GM12878 (cell line): ENCODE data around the gene IFT88. TPM values are rescaled to one million over a fixed set of nuclear protein-coding genes. Genes with fewer than 3 reads are reported as not detected.

Experiments
- ATAC-seq: fragments of 200-7000 bp; cut with Tn5 transposase; 3 replicates; pipeline ENCODE4 v1.9.1; 2020; ENCODE audit warnings: mild to moderate bottlenecking, moderate library complexity
- BruUV-seq: library from RNA; stranded (reverse); fragments of 400-500 nt; replicated peaks from 2 replicates; lab custom pipeline; 2021; lab: Mats Ljungman, UMichigan
- CTCF ChIA-PET: fragments of 300-600 bp; sonication (Branson Sonifier 250); formaldehyde crosslinking; extraction: SDS; loops from one replicate; lab custom pipeline; 2021; ENCODE audit warnings: inconsistent platforms; lab: Yijun Ruan, JAX
- POLR2A ChIA-PET: fragments of 350-600 bp; formaldehyde crosslinking; extraction: SDS; loops from one replicate; lab custom pipeline; 2021; ENCODE audit warnings: inconsistent platforms; lab: Charles Lee
- RAD21 ChIA-PET: fragments of 300-600 bp; sonication (Branson Sonifier 250); formaldehyde crosslinking; loops from one replicate; lab custom pipeline; 2023; ENCODE audit warnings: antibody characterized with exemption; ENCODE audit not compliant: unreplicated experiment; lab: Charles Lee
- SMC1A ChIA-PET: fragments of 300-600 bp; sonication (Branson Sonifier 250); formaldehyde crosslinking; loops from one replicate; lab custom pipeline; 2023; ENCODE audit not compliant: unreplicated experiment, uncharacterized antibody; lab: Charles Lee
- DNase-seq: peaks from one replicate; pipeline ENCODE4 v3.0.0-alpha.2; 2011; ENCODE audit warnings: low read depth, low spot score
- FAIRE-seq: peaks from 3 replicates; lab custom pipeline; 2011; peaks lifted over from hg19 to GRCh38; lab: Jason Lieb, UNC
- H2AFZ ChIP-seq: 2 replicates; pipeline ENCODE4 v1.6.0; 2011; ENCODE audit warnings: low read depth, low read length, control low read depth; ENCODE audit not compliant: control insufficient read depth
- H3K27ac ChIP-seq: 2 replicates; pipeline ENCODE4 v1.5.1; 2011; ENCODE audit warnings: control low read depth; ENCODE audit not compliant: control insufficient read depth, insufficient read depth
- H3K27me3 ChIP-seq, 2 experiments: replicated peaks in 1 of 2; 2 replicates each; pipeline versions ENCODE4 v1.6.0 to v1.6.1; 2011; ENCODE audit warnings: low read length in 1 of 2; ENCODE audit not compliant: control insufficient read depth in 2 of 2, insufficient read depth in 2 of 2
- H3K36me3 ChIP-seq, 2 experiments: 2 replicates each; pipeline ENCODE4 v1.5.1; 2011; ENCODE audit warnings: low read length in 1 of 2; ENCODE audit not compliant: control insufficient read depth in 2 of 2, insufficient read depth in 2 of 2
- H3K4me1 ChIP-seq: 2 replicates; pipeline ENCODE4 v1.6.1; 2011; ENCODE audit warnings: mild to moderate bottlenecking, low read length, moderate library complexity, mixed read lengths; ENCODE audit not compliant: control insufficient read depth, insufficient read depth
- H3K4me2 ChIP-seq: 2 replicates; pipeline ENCODE4 v1.6.0; 2011; ENCODE audit warnings: control low read depth; ENCODE audit not compliant: control insufficient read depth, insufficient read depth
- H3K4me3 ChIP-seq: fragments of 200-600 bp; sonication (generic); 2 replicates; pipeline ENCODE4 v1.5.1; 2016
- H3K79me2 ChIP-seq: 2 replicates; pipeline ENCODE4 v1.6.0; 2011; ENCODE audit warnings: low read length; ENCODE audit not compliant: control insufficient read depth, insufficient read depth
- H3K9ac ChIP-seq: 2 replicates; pipeline ENCODE4 v1.8.0; 2011; ENCODE audit warnings: low read length, control low read depth, mixed read lengths; ENCODE audit not compliant: control insufficient read depth, insufficient read depth
- H3K9me3 ChIP-seq: replicated peaks from 3 replicates; pipeline ENCODE4 v1.5.1; 2011; ENCODE audit warnings: mild to moderate bottlenecking, low read length; ENCODE audit not compliant: control insufficient read depth, insufficient read depth
- H4K20me1 ChIP-seq: 2 replicates; pipeline ENCODE4 v1.6.0; 2011; ENCODE audit not compliant: control insufficient read depth, insufficient read depth
- BACH1 ChIP-seq: fragments of 450-650 bp; IDR thresholded peaks from 2 replicates; pipeline ENCODE4 v1.6.1; 2017; ENCODE audit warnings: mild to moderate bottlenecking, borderline replicate concordance
- BHLHE40 ChIP-seq, 2 experiments: fragments of 450-650 bp in 1 of 2; IDR thresholded peaks; 2 replicates each; pipeline ENCODE4 v1.6.1; 2011 to 2017; ENCODE audit warnings: low read depth in 2 of 2, borderline replicate concordance in 1 of 2, improper control_type of control experiment in 1 of 2, low read length in 1 of 2, mild to moderate bottlenecking in 1 of 2
- ETV6 ChIP-seq, 2 experiments: fragments of 450-650 bp in 1 of 2; IDR thresholded peaks in 1 of 2; conservative IDR thresholded peaks in 1 of 2; 2 replicates each; pipeline ENCODE4 v1.6.1; 2014; ENCODE audit warnings: antibody characterized with exemption in 1 of 2, borderline replicate concordance in 1 of 2, low read depth in 1 of 2, mild to moderate bottlenecking in 1 of 2, moderate library complexity in 1 of 2
- EZH2 ChIP-seq: IDR thresholded peaks from 2 replicates; pipeline ENCODE4 v1.6.1; 2012; ENCODE audit warnings: low read depth, mild to moderate bottlenecking, control low read depth, inconsistent platforms, low read length, borderline replicate concordance; ENCODE audit not compliant: control insufficient read depth
- GABPA ChIP-seq: IDR thresholded peaks from 2 replicates; pipeline ENCODE4 v1.6.1; 2014; ENCODE audit warnings: antibody characterized with exemption, low read depth, mild to moderate bottlenecking, inconsistent platforms
- IKZF1 ChIP-seq: fragments of 450-650 bp; conservative IDR thresholded peaks from 2 replicates; pipeline ENCODE4 v1.6.1; 2017; ENCODE audit warnings: antibody characterized with exemption, mild to moderate bottlenecking
- JUND ChIP-seq: IDR thresholded peaks from 2 replicates; pipeline ENCODE4 v1.6.1; 2012; ENCODE audit warnings: low read depth, mild to moderate bottlenecking, low read length, improper control_type of control experiment, moderate library complexity
- MYB ChIP-seq: fragments of 150-350 bp; IDR thresholded peaks from 2 replicates; pipeline ENCODE4 v1.6.1; 2014; ENCODE audit warnings: mild to moderate bottlenecking, low read depth, low read length, borderline replicate concordance
- NR2C1 ChIP-seq: fragments of 450-650 bp; IDR thresholded peaks from 2 replicates; pipeline ENCODE4 v1.6.1; 2017; ENCODE audit warnings: antibody characterized with exemption, mild to moderate bottlenecking, moderate library complexity
- NRF1 ChIP-seq: conservative IDR thresholded peaks from 2 replicates; pipeline ENCODE4 v1.6.1; 2011; ENCODE audit warnings: mild to moderate bottlenecking, low read depth, low read length, improper control_type of control experiment
- PAX5 ChIP-seq: IDR thresholded peaks from 2 replicates; pipeline ENCODE4 v1.6.1; 2011; ENCODE audit warnings: low read depth, low read length, borderline replicate concordance
- PBX3 ChIP-seq: IDR thresholded peaks from 2 replicates; pipeline ENCODE4 v1.6.1; 2011; ENCODE audit warnings: mild to moderate bottlenecking, low read depth, low read length, moderate library complexity; ENCODE audit not compliant: insufficient replicate concordance
- PML ChIP-seq: IDR thresholded peaks from 2 replicates; pipeline ENCODE4 v1.6.1; 2012; ENCODE audit warnings: low read length, inconsistent platforms
- TCF12 ChIP-seq: IDR thresholded peaks from 2 replicates; pipeline ENCODE4 v1.6.1; 2011; ENCODE audit warnings: low read depth, mild to moderate bottlenecking, low read length
- ZSCAN29 ChIP-seq: fragments of 450-650 bp; IDR thresholded peaks from 2 replicates; pipeline ENCODE4 v1.6.1; 2017; ENCODE audit warnings: mild to moderate bottlenecking, moderate library complexity
- WGBS: methylation state at CpG from one replicate; pipeline ENCODE4 v1.1.6; 2016; ENCODE audit warnings: low lambda C conversion rate; ENCODE audit not compliant: insufficient replicate concordance, insufficient coverage; ENCODE audit errors: missing lambda C conversion rate; 5-methylcytosine and 5-hydroxymethylcytosine counted together
- in situ Hi-C: fragments of 300-500 bp; cut with MboI; formaldehyde crosslinking; loops from 9 replicates; pipeline ENCODE4 v1.14.3; 2018; ENCODE audit warnings: mixed read lengths
- intact Hi-C: fragments of 100-400 bp; cut with micrococcal nuclease; formaldehyde crosslinking; loops from one replicate; pipeline ENCODE4 v1.14.2; 2022; ENCODE audit not compliant: unreplicated experiment
- polyA plus RNA-seq, 11 experiments: library from polyadenylated mRNA; depleted of rRNA in 4 of 11; unstranded in 6 of 11; stranded (reverse) in 5 of 11; fragments of >200 nt; fragmentation: Nextera tagmentation in 4 of 11; fragmentation: Illumina TruSeq in 1 of 11; extraction: Ambion mirVana in 4 of 11; extraction: Trizol in 1 of 11; gene quantifications; 1 replicate in 1 of 11; 2 replicates in 10 of 11; pipeline versions ENCODE4 v1.2.1 to v1.2.3, GENCODE V29; 2011 to 2016; ENCODE audit warnings: inconsistent platforms in 2 of 11, missing spikeins in 2 of 11, low read depth in 1 of 11
- total RNA-seq, 4 experiments: library from RNA; depleted of rRNA in 3 of 4; stranded (reverse); fragments of >200 nt in 3 of 4; fragmentation: Illumina TruSeq in 1 of 4; extraction: Trizol in 1 of 4; gene quantifications; 2 replicates each; pipeline versions ENCODE4 v1.2.1 to v1.2.3, GENCODE V29; 2013 to 2021
- TF ChIP-seq, protein P1 (sequence below): IDR thresholded peaks from 2 replicates; pipeline ENCODE4 v1.6.1; 2012; ENCODE audit warnings: improper control_type of control experiment, low read depth, low read length; ENCODE audit not compliant: insufficient replicate concordance
- TF ChIP-seq, protein P2 (sequence below): fragments of 450-650 bp; IDR thresholded peaks from 2 replicates; pipeline ENCODE4 v1.6.1; 2017; ENCODE audit warnings: mild to moderate bottlenecking

IFT88 gene
- total and polyA plus RNA-seq, 10 of the 15 experiments (the other 5 are each of a cell fraction or from before 2014, with no cell fraction given) = 2.9 to 5.6 (median 4.1) TPM

DNA sequence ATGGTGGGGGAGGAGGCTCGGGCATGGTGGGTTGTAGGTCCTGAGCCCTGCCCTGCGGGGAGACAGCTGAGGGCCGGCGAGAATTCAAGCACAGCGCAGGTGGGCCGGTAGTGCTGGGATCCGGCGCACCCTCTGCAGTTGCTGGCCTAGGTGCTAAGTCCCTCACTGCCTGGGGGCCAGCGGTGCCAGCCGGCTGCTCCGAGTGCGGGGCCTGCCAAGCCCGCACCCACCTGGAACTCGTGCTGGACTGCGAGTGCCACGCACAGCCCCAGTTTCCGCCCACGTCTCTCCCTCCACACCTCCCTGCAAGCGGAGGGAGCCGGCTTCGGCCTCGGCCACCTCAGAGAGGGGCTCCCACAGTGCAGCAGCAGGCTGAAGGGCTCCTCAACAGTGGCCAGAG lies 173.1 kb downstream of the IFT88 start:
- no peaks in the 10 kb centered on the region for H3K36me3 ChIP-seq
- H3K9me3 ChIP-seq = no peaks in the 10 kb centered on the region; the same call in 2 of the 3 replicates
- H4K20me1 ChIP-seq = no peaks in the 10 kb centered on the region
- SMC1A ChIA-PET = interaction anchor here (1.1 kb wide), 1 partner anchor 653 kb away, joined by 3 read pairs; no protein-coding TSS in a partner anchor
- 97% methylated on average over 20 of the region's 22 CpGs for WGBS
- H3K27me3 ChIP-seq = no peaks in the 10 kb centered on the region
- RAD21 ChIA-PET = no interaction called here
- no peak overlapping the region for H2AFZ ChIP-seq
- no peak for FAIRE-seq
- intact Hi-C loops = no loop called here
- ATAC-seq = no peak
- no peak overlapping the region for H3K4me3 ChIP-seq
- no peak overlapping the region for H3K27ac ChIP-seq
- no peak overlapping the region for H3K9ac ChIP-seq
- BruUV-seq = no TSS peak
- in situ Hi-C loops = no loop called here
- POLR2A ChIA-PET = no interaction called here
- H3K4me2 ChIP-seq = no peak overlapping the region
- no peak for DNase-seq
- CTCF ChIA-PET = no interaction called here
- H3K4me1 ChIP-seq = no peaks in the 10 kb centered on the region
- no peaks in the 10 kb centered on the region for H3K79me2 ChIP-seq
- TF ChIP-seq PML (no peak), PBX3 (no peak), ZSCAN29 (no peak), EZH2 (no peak), NRF1 (no peak), NR2C1 (no peak), MYB (no peak), GABPA (no peak), BHLHE40 (IDR thresholded peaks at IDR 0.05; ENCODE audit: borderline replicate concordance in 1 of 2, low read depth in 2 of 2, low read length in 1 of 2) (no peak), IKZF1 (no peak), ETV6 (conservative IDR thresholded peaks at IDR 0.05 in 1 of 2, IDR thresholded peaks at IDR 0.05 in 1 of 2; ENCODE audit: borderline replicate concordance in 1 of 2, low read depth in 1 of 2) (no peak), PAX5 (no peak), TCF12 (no peak), JUND (no peak), BACH1 (no peak)
- TF ChIP-seq, protein P1, sequence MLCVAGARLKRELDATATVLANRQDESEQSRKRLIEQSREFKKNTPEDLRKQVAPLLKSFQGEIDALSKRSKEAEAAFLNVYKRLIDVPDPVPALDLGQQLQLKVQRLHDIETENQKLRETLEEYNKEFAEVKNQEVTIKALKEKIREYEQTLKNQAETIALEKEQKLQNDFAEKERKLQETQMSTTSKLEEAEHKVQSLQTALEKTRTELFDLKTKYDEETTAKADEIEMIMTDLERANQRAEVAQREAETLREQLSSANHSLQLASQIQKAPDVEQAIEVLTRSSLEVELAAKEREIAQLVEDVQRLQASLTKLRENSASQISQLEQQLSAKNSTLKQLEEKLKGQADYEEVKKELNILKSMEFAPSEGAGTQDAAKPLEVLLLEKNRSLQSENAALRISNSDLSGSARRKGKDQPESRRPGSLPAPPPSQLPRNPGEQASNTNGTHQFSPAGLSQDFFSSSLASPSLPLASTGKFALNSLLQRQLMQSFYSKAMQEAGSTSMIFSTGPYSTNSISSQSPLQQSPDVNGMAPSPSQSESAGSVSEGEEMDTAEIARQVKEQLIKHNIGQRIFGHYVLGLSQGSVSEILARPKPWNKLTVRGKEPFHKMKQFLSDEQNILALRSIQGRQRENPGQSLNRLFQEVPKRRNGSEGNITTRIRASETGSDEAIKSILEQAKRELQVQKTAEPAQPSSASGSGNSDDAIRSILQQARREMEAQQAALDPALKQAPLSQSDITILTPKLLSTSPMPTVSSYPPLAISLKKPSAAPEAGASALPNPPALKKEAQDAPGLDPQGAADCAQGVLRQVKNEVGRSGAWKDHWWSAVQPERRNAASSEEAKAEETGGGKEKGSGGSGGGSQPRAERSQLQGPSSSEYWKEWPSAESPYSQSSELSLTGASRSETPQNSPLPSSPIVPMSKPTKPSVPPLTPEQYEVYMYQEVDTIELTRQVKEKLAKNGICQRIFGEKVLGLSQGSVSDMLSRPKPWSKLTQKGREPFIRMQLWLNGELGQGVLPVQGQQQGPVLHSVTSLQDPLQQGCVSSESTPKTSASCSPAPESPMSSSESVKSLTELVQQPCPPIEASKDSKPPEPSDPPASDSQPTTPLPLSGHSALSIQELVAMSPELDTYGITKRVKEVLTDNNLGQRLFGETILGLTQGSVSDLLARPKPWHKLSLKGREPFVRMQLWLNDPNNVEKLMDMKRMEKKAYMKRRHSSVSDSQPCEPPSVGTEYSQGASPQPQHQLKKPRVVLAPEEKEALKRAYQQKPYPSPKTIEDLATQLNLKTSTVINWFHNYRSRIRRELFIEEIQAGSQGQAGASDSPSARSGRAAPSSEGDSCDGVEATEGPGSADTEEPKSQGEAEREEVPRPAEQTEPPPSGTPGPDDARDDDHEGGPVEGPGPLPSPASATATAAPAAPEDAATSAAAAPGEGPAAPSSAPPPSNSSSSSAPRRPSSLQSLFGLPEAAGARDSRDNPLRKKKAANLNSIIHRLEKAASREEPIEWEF = no peak
- TF ChIP-seq, protein P2, sequence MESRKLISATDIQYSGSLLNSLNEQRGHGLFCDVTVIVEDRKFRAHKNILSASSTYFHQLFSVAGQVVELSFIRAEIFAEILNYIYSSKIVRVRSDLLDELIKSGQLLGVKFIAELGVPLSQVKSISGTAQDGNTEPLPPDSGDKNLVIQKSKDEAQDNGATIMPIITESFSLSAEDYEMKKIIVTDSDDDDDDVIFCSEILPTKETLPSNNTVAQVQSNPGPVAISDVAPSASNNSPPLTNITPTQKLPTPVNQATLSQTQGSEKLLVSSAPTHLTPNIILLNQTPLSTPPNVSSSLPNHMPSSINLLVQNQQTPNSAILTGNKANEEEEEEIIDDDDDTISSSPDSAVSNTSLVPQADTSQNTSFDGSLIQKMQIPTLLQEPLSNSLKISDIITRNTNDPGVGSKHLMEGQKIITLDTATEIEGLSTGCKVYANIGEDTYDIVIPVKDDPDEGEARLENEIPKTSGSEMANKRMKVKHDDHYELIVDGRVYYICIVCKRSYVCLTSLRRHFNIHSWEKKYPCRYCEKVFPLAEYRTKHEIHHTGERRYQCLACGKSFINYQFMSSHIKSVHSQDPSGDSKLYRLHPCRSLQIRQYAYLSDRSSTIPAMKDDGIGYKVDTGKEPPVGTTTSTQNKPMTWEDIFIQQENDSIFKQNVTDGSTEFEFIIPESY = no peak
